HG03064 (cell line): ENCODE data around the gene CFAP74.
"Not testable (repeated sequence)": the region's sequence is repeated elsewhere in the genome, so short reads cannot be mapped to it uniquely, and the experiment has no call there.

Source experiments
- ATAC-seq: cut with Tn5 transposase; IDR thresholded peaks from one replicate; pipeline ENCODE4 v1.9.1; 2021; ENCODE audit warnings: low read depth; ENCODE audit not compliant: unreplicated experiment

CFAP74 gene

DNA sequence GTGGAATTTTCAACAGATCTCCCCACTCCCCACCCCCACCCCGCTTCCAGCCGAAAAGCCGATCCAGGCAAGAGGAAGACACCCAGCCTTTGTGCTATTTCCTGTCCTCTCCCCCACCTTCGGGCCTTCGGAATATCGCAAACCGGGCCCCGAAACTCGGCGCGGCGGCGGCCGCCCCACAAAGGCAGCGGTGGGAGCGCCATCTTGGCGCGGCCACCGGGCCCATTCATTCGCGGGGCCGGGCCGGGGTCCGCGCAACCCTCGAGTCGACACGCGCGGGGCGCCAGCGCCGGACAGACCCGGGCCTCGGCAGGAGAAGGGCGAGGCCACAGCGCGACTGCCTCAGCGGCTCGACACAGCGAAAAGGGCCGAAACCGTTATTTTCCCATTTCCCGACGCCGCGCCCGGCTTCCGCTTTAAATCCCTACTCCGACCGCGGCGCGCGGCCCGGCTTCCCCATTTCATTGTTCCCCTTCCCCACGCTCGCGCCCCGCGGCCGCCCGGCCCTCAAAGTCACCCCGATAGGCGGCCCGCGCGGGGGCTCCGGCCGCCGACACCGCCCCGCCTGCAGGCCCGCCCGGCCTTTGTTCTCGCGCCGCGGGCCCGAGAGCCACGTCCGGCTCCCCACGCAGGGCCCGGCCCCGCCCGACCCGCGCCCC is 113.6 kb downstream of the CFAP74 start:
- ATAC-seq: peak; percentile 28

DNA sequence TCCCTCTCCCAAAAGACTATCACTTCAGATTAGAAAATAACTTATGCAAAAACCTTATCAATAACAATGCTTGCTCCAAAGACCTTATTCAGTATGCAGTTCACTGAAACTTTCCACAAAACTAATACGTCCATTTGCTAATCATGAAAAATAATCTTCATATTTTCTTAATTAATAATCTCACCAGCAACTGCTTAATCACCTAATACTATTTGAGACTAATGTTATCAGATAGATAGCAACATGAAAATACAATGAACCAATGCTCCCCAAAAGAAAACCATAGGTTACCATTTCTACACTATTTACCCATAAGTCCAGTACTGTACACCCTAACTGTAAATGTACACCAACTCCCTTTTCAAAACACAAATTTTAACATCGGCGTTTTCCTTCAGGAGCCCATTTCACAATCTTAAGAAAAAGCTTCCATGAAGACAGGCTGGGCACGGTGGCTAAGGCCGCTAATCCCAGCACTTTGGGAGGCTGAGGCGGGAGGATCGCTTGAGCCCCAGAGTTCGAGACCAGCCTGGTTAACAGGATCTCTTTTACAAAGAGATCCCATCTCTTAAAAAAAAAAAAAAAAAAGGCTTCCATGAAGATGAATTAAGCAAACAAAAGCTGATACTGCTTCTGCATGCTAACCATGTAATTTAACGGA is 114.4 kb downstream of the CFAP74 start:
- ATAC-seq: no peak

DNA sequence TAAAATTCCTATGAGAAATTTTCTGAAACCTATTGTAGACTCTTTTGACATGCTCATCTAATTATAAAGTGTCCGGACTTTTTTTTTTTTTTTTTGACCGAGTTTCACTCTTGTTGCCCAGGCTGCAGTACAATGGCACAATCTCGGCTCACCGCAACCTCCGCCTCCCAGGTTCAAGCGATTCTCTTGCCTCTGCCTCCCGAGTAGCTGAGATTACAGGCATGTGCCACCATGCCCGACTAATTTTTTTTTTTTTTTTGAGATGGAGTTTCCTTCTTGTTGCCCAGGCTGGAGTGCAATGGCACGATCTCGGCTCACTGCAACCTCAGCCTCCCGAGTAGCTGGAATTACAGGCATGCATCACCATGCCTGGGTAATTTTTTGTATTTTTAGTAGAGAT is 119.7 kb downstream of the CFAP74 start:
- not testable (repeated sequence) for ATAC-seq

DNA sequence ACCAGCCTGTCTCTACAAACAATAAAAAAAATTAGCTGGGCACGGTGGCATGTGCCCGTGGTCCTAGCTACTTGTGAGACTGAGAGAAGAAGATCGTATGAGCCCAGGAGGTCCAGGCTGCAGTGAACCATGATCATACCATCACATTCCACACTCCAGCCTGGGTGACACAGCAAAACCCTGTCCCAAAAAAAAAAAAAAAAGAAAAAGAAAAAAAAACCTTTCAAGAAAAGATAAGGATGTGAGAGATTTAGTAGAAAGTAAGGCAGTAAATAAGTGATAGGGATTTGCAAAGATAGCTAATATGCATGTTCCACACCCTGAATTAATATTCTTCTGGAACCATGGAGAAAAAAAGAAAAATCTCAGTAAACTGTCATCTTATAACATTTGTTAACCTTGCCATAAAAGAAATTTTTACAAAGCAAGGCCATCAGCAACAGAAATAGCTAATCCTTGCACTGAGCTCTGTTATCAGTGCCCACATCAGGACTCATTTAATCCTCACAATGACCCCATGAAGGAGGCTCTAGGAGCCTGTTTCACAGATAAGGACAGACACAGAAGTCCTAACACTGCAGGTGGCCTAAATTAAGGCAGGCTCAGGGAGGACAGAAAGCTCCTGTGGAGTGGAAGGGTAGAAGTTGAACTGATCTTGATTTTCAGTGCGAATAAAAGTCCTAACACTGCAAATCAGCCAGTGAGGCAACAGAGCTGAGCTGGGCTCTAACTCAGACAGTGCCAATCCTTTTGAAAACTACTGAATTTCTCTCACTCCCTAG is 120.3 kb downstream of the CFAP74 start:
- ATAC-seq: no peak

DNA sequence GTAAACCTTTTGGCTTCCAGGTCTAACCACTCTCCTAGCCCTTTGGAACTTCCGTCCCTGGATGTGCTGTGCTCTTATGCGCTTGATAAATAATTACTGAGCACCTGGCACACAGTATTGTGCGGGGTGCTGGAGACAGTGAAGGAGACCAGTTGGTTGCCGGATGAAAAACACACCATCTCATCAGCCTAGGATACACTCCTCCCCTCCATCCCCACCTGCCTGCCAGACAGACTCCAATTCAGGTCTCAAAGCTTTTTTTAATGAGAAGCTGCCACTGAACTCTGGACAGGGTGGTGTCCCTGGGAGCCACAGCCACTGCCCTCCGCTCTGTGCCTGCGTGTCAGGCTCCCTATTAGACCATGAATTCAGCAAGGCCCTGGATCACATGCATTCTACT is 121.9 kb downstream of the CFAP74 start:
- no peak for ATAC-seq

DNA sequence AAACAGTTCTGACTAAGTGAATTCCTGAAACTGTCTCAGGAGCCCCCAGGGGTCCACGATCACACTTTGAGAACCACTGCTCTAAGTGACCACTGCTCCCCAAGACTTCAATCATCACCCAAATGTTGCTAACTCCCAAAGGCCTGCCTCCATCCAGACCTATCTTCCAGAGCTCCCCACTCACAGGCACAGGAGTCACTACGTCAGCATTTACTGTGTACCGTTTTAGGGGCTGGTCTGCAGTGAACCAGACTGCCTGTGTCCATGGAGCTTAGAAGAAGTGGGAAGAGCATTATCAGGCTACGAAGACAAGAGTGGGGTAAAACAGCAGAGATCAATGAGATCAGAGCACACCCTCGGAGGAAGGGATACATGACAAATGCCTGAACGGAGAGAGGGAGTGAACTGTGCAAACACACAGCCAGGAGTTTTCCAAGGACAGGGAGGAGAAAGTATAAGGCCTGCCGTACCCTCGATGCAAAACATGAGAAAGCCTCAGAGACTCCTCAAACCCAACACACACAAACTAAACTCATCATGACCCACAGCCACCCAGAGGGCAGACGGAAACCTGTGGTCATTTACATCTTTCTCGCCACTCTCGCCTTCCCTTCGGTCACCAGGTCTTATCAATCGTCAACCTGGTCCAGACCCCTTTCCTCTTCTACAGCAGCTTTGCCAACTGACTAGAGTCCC is 122.8 kb downstream of the CFAP74 start:
- no peak for ATAC-seq

DNA sequence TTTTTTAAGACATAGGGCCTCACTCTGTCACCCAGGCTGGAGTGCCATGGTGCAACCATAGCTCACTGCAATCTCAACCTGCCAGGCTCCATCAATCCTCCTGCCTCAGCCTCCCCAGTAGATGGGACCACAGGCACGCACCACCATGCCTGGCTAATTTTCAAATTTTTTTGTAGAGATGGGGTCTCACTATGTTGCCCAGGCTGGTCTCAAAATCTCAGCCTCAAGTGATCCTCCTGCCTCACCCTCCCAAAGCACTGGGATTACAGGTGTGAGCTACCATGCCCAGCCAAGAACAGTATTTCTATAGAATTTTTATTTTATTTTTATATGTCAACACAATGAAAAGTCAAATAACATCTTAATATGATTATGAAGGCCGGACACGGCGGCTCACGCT is 123.6 kb downstream of the CFAP74 start:
- no peak for ATAC-seq

DNA sequence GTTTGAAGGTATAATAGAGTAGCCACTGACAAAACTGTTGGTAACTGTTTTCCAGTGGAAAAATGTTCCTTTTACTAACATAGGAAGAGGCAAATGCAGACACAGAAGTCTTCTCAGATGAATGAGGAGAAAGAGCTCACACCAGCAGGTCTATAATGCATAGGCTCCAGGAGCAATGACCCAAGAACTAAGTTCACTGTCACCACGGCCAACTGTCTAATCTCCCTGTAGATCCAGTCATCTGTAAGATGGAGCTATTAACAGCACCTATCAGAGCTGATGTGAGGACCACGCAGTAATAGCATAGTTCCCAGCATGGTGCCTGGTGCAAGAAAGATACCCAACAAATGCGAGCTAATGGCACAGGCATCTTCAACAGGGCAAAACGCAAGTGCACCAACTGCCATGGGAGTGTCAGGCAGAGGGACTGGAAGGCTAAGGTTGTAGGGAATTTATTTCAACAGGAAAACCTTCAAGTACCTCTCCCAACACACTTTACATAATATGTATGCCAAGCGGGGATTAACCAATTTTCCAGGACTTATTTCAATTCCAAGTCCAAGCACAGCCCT is 125.6 kb downstream of the CFAP74 start:
- ATAC-seq: no peak

DNA sequence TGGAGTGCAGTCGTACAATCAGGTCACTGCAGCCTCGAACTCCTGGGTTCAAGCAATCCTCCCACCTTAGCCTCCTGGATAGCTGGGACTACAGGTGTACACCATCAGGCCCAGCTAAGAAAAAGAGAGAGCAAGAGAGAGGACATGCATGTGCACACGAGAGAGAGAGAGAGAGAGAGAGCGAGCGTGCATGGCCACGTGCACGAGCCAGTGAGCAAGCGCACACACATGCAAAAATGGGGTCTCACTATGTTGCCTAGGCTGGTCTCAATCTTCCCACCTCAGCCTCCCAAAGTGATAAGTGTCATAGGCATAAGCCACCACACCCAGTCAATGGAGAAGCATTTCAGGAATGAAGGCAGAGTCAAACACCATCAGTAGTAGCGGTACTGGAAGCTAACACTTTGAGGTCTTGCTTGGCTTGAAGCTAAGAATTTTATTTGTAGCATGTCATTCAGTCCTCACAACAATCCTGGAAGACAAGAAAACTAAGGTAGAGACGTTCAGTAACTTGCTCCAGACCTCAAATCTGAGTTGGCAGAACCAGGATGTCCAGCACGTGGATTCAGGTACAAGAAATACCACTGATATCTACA is 127.2 kb downstream of the CFAP74 start:
- no peak for ATAC-seq

DNA sequence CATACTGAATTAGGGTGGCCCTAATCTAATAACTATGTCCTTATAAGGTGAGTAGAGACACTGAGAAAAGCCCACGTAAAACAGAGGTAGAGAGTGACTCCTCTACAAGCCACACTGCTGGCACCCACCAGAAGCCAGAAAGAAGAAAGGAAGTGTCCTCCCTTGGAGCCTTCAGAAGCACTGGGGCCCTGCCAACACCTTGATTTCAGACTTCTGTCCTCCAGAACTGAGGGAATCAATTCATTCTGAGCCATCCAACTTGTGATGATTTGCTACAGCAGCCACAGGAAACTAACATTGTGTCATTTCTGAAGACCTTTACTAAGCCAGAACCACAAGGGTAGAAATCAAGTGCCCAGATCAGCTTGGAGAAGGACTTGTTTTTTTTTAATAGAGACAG is 127.7 kb downstream of the CFAP74 start:
- no peak for ATAC-seq

DNA sequence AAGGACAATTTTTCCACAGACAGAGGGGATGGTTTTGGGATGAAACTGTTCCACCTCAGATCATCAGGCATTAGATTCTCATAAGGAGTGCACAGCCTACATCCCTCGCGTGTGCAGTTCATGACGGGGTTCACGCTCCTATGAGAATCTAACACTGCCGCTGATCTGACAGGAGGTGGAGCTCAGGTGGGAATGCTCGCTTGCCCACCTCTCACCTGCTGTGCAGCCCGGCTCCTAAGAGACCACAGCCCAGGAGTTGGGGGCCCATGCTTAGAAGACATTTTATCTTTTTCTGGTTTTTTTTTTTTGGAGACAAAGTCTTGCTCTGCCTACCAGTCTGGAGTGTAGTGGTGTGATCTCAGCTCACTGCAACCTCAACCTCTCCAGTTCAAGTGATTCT is 128.7 kb downstream of the CFAP74 start:
- ATAC-seq: no peak

DNA sequence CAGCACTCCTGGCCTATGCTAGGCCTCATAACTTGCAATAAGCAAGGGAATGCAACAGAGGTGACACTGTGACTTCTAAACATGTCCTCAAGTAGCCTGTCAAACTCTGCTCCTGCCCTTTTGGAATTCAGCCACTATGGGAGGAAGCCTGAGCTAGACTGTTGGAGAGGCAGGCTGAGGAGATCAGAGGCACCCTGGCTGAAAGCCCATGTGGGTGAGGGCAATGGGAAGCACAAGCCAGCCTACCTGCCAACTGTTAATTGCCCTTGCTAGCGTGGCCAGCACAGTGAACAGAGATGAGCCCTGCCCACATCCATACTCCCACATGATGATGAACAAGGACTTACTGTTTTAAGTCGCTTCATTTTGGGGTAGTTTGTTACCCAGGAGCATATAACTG is 130.4 kb downstream of the CFAP74 start:
- no peak for ATAC-seq

DNA sequence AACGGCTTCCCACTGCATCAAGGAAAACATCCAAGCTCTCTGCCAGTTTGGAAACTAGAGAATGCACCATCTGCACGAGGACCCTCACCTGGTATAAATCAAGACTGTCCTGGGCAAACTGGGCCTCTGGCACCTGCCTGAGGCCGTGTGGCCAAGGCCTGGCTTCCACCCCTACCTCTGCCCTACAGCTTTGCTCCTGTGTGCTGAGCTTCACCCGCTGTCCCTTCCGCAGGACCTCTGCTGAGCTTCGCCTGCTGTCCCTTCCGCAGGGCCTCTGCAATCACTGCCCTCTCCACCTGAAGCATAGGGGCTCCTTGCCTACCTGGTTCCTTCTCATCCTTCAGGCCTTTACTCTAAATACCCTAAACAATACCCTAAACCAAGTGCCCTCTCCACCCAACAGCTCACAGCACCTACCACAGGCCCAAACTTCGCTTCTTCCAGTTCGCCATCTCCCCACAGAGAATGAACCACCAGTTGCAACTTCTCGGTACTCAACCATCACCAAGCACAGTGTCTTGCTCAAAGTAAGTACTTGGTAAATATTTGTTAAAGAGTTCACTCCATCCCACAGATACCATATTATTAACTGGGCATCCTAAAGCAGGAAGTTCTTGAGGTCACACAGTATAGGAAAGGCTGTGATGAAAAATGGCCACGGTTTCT is 131.1 kb downstream of the CFAP74 start:
- ATAC-seq: no peak
